ENCODE measurements around the gene LY6G6D. TPM values are rescaled to one million over a fixed set of nuclear protein-coding genes. Genes with fewer than 3 reads are reported as not detected.

LY6G6D gene
- total and polyA plus RNA-seq, 2 of the 13 experiments (the other 11 are each of a cell fraction or from before 2014, with no cell fraction given) = not detected

DNA sequence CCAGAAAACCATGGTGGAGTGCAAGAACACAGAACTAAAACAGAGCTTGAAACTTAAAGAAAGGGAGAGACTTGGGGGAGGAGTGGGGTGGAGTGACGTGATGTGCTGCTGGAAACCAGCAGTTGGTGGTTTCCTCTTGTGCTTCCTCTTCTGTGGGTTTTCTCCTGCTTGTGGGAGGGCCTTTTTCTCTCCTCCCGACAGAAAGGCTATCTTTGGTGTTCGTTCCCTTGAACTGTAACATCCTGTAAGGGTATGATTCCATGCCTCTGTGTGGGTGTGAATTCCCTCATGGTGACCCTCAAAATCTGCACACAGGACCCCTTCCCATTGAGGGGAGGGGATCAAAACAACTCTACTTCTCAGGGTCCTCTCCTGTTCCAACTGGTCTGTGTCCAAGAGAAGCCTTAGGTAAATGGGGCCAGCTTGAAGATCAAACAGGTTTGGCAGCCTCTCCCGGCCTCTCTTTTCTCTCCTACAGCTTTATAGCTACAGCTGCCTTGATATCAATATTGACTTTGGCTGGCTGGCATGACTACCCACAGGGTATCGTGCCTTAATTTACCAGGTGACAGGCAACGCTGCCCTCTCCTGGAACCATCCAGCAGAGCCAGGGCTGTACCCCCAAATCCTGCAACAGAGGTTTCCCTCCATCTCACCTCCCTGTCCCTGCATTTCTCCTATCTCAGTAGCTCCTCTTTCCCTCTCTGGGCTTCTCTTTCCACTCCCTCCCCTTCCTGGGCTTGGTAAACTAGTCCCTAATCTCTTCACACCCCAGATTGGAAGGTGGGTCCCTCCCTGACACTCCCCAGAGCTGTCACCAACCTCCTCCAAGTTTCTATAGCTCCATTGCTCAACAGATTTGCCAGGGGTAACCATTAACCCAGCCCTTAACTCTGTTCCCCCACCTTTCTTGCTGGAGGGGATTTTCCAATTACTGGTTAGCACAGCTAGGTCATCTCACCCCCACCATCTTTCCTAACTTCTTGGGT, 23.1 kb downstream of the LY6G6D start (continued):
- TF ChIP-seq, protein P1, sequence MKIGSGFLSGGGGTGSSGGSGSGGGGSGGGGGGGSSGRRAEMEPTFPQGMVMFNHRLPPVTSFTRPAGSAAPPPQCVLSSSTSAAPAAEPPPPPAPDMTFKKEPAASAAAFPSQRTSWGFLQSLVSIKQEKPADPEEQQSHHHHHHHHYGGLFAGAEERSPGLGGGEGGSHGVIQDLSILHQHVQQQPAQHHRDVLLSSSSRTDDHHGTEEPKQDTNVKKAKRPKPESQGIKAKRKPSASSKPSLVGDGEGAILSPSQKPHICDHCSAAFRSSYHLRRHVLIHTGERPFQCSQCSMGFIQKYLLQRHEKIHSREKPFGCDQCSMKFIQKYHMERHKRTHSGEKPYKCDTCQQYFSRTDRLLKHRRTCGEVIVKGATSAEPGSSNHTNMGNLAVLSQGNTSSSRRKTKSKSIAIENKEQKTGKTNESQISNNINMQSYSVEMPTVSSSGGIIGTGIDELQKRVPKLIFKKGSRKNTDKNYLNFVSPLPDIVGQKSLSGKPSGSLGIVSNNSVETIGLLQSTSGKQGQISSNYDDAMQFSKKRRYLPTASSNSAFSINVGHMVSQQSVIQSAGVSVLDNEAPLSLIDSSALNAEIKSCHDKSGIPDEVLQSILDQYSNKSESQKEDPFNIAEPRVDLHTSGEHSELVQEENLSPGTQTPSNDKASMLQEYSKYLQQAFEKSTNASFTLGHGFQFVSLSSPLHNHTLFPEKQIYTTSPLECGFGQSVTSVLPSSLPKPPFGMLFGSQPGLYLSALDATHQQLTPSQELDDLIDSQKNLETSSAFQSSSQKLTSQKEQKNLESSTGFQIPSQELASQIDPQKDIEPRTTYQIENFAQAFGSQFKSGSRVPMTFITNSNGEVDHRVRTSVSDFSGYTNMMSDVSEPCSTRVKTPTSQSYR (CRISPR knock-in tag; IDR thresholded peaks at IDR 0.05; ENCODE audit: borderline replicate concordance) = peak; percentile 70; the same call in 1 of the 2 replicates
- TF ChIP-seq ZNF747 (CRISPR knock-in tag; IDR thresholded peaks at IDR 0.05; ENCODE audit: borderline replicate concordance) = peak; percentile 72; the same call in 1 of the 2 replicates
- peak; percentile 44 for TF ChIP-seq MED8 (CRISPR knock-in tag; IDR thresholded peaks at IDR 0.05; ENCODE audit: insufficient replicate concordance)
- no peak; the same call in 1 of the 2 replicates for TF ChIP-seq HDAC1 (CRISPR knock-in tag; IDR thresholded peaks at IDR 0.05)
- TF ChIP-seq, protein P2, sequence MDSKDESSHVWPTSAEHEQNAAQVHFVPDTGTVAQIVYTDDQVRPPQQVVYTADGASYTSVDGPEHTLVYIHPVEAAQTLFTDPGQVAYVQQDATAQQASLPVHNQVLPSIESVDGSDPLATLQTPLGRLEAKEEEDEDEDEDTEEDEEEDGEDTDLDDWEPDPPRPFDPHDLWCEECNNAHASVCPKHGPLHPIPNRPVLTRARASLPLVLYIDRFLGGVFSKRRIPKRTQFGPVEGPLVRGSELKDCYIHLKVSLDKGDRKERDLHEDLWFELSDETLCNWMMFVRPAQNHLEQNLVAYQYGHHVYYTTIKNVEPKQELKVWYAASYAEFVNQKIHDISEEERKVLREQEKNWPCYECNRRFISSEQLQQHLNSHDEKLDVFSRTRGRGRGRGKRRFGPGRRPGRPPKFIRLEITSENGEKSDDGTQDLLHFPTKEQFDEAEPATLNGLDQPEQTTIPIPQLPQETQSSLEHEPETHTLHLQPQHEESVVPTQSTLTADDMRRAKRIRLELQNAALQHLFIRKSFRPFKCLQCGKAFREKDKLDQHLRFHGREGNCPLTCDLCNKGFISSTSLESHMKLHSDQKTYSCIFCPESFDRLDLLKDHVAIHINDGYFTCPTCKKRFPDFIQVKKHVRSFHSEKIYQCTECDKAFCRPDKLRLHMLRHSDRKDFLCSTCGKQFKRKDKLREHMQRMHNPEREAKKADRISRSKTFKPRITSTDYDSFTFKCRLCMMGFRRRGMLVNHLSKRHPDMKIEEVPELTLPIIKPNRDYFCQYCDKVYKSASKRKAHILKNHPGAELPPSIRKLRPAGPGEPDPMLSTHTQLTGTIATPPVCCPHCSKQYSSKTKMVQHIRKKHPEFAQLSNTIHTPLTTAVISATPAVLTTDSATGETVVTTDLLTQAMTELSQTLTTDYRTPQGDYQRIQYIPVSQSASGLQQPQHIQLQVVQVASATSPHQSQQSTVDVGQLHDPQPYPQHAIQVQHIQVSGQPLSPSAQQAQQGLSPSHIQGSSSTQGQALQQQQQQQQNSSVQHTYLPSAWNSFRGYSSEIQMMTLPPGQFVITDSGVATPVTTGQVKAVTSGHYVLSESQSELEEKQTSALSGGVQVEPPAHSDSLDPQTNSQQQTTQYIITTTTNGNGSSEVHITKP (CRISPR knock-in tag; IDR thresholded peaks at IDR 0.05; ENCODE audit: low read depth) = peak; percentile 91
- TF ChIP-seq ZNF335 (CRISPR knock-in tag; IDR thresholded peaks at IDR 0.05) = no peak
- peak; percentile 61; the same call in 1 of the 2 replicates for TF ChIP-seq NFKBIZ (CRISPR knock-in tag; IDR thresholded peaks at IDR 0.05)
- TF ChIP-seq MXD3 (CRISPR knock-in tag; IDR thresholded peaks at IDR 0.05) = no peak
- TF ChIP-seq RXRB (CRISPR knock-in tag; IDR thresholded peaks at IDR 0.05; ENCODE audit: borderline replicate concordance) = peak; percentile 84
- TF ChIP-seq ZSCAN30 (CRISPR knock-in tag; IDR thresholded peaks at IDR 0.05) = no peak
- TF ChIP-seq E2F2 (CRISPR knock-in tag; IDR thresholded peaks at IDR 0.05; ENCODE audit: borderline replicate concordance) = 0 out of 2 replicates have a peak, but pooled peaks have one; percentile 47
- TF ChIP-seq BORCS8-MEF2B (CRISPR knock-in tag; IDR thresholded peaks at IDR 0.05) = peak; percentile 88; the same call in 1 of the 2 replicates
- no peak for TF ChIP-seq SOX6 (IDR thresholded peaks at IDR 0.05)
- TF ChIP-seq SOX6 (CRISPR knock-in tag; IDR thresholded peaks at IDR 0.05) = peak; percentile 85
- peak; percentile 86 for TF ChIP-seq MIXL1 (CRISPR knock-in tag; IDR thresholded peaks at IDR 0.05)
- peak; percentile 78 for TF ChIP-seq ZNF772 (CRISPR knock-in tag; IDR thresholded peaks at IDR 0.05)
- TF ChIP-seq EEA1 (CRISPR knock-in tag; IDR thresholded peaks at IDR 0.05; ENCODE audit: borderline replicate concordance) = 0 out of 2 replicates have a peak, but pooled peaks have one; percentile 37
- no peak for TF ChIP-seq ZNF512 (CRISPR knock-in tag; IDR thresholded peaks at IDR 0.05)
- TF ChIP-seq SRY (CRISPR knock-in tag; IDR thresholded peaks at IDR 0.05) = no peak

All from HepG2 (cell line).